ENCODE data around the gene FAM180B. TPM values are rescaled to one million over a fixed set of nuclear protein-coding genes. Genes with fewer than 3 reads are reported as not detected.
"Not testable (repeated sequence)": the region's sequence is repeated elsewhere in the genome, so short reads cannot be mapped to it uniquely, and the experiment has no call there.

The FAM180B gene
- total RNA-seq, 1 donor: not detected

- Histone ChIP-seq H3K27me3 (ENCODE audit: insufficient read depth, low read length) (no peaks in the 10 kb centered on the region), H3K4me3 (ENCODE audit: low read length) (no peak overlapping the region), H3K4me1 (ENCODE audit: insufficient read depth, low read length) (no peaks in the 10 kb centered on the region), H3K9me3 (ENCODE audit: low read depth, low read length) (no peaks in the 10 kb centered on the region)
These were observed 16.8 kb downstream of the FAM180B start for GRCh38 chr11:47603295-47603694.

- Histone ChIP-seq H3K4me1 (ENCODE audit: insufficient read depth, low read length) (no peaks in the 10 kb centered on the region), H3K4me3 (ENCODE audit: low read length) (no peak overlapping the region), H3K27me3 (ENCODE audit: insufficient read depth, low read length) (no peaks in the 10 kb centered on the region), H3K9me3 (ENCODE audit: low read depth, low read length) (no peaks in the 10 kb centered on the region)
These were observed 19.4 kb downstream of the FAM180B start for GRCh38 chr11:47605921-47606320.

DNA sequence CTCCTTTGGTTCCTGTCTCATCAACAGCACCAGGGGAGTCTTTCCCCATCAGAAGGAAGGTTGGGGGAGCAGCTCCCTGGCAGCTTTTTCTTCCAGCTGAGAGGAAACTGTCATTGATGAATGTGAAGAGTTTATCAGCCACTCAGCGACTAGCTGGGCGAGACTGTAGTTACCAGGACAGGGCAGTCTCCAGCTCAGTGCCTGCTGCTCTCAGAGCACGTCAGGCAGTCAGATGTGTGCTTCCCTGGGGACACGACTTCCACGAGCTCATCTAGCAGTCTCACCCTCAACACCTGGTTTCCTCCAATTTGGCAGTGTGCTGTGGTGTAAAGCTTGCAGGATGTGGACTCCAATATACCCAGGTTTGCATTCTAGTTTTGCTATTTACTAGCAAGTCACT, 20.3 kb downstream of the FAM180B start:
- Histone ChIP-seq H3K4me3 (ENCODE audit: low read length) (no peak overlapping the region), H3K27me3 (ENCODE audit: insufficient read depth, low read length) (no peaks in the 10 kb centered on the region), H3K4me1 (ENCODE audit: insufficient read depth, low read length) (peaks cover 7% of the 10 kb centered on the region), H3K9me3 (ENCODE audit: low read depth, low read length) (no peaks in the 10 kb centered on the region)

GRCh38 chr11:47607380-47607779, 20.9 kb downstream of the FAM180B start:
- Histone ChIP-seq H3K27me3 (ENCODE audit: insufficient read depth, low read length) (no peaks in the 10 kb centered on the region), H3K4me3 (ENCODE audit: low read length) (no peak overlapping the region), H3K4me1 (ENCODE audit: insufficient read depth, low read length) (peaks cover 10% of the 10 kb centered on the region), H3K9me3 (ENCODE audit: low read depth, low read length) (no peaks in the 10 kb centered on the region)

- Histone ChIP-seq H3K27me3 (ENCODE audit: insufficient read depth, low read length) (no peaks in the 10 kb centered on the region), H3K4me3 (ENCODE audit: low read length) (no peak overlapping the region), H3K4me1 (ENCODE audit: insufficient read depth, low read length) (peaks cover 10% of the 10 kb centered on the region), H3K9me3 (ENCODE audit: low read depth, low read length) (no peaks in the 10 kb centered on the region)
These were observed 23.2 kb downstream of the FAM180B start for GRCh38 chr11:47609675-47610074.

DNA sequence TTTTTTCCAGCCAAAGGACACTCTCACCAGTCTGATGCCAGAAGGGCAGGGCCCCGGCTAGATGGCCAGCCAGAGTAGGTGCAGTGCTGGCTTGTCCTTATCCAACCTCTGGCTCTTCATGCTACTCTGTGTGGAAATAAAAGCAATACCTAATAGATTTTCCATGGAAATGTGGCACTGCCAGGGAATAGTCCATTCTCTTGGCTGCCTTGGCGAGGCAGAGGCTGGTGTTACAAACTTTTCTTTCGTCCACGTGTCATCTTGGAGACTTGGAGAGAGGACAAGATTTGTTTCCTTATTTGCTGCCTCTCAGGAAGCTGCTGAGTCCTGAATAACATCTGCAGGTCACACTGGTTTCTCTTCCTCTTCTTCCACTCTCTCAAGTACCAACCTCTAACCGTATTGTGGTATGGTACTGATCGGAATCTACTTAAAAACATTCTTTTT, 24.9 kb downstream of the FAM180B start:
- no peaks in the 10 kb centered on the region for H3K9me3 ChIP-seq (ENCODE audit: low read depth, low read length)
- peaks cover 10% of the 10 kb centered on the region for H3K4me1 ChIP-seq (ENCODE audit: insufficient read depth, low read length)
- H3K4me3 ChIP-seq (ENCODE audit: low read length): no peak overlapping the region
- H3K27me3 ChIP-seq (ENCODE audit: insufficient read depth, low read length): no peaks in the 10 kb centered on the region

GRCh38 chr11:47615249-47615648, 28.8 kb downstream of the FAM180B start:
- Histone ChIP-seq H3K4me3 (ENCODE audit: low read length) (no peak overlapping the region), H3K4me1 (ENCODE audit: insufficient read depth, low read length) (peaks cover 10% of the 10 kb centered on the region), H3K9me3 (ENCODE audit: low read depth, low read length) (no peaks in the 10 kb centered on the region), H3K27me3 (ENCODE audit: insufficient read depth, low read length) (no peaks in the 10 kb centered on the region)

DNA sequence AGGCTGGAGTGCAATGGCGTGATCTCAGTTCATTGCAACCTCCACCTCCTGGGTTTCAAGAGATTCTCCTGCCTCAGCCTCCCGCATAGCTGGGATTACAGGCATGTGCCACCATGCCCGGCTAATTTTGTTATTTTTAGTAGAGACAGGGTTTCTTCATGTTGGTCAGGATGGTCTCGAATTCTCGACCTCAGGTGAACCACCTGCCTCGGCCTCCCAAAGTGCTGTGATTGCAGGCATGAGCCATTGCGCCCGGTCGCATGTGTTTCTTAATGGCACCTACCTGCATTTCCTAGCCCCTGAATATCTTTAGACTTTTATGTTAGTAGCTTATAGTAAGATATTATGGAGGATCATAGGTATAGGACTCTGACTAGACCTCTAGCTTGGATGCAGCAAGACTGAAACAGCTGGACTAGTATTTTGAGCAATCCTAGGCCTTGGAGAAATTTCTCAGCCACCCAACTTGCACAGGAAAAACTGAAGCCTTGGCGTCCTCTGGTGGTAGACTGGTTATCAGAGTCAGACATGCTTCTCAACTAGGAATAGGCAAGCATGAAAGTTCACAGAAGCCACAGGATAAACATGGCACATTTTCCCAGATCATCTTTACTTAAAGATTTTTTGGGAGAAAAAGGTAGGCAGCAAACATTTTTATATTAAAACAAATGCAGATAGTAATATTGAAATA, 30.4 kb downstream of the FAM180B start:
- no peaks in the 10 kb centered on the region for H3K9me3 ChIP-seq (ENCODE audit: low read depth, low read length)
- H3K4me1 ChIP-seq (ENCODE audit: insufficient read depth, low read length): peaks cover 2% of the 10 kb centered on the region
- no peak overlapping the region for H3K4me3 ChIP-seq (ENCODE audit: low read length)
- no peaks in the 10 kb centered on the region for H3K27me3 ChIP-seq (ENCODE audit: insufficient read depth, low read length)

DNA sequence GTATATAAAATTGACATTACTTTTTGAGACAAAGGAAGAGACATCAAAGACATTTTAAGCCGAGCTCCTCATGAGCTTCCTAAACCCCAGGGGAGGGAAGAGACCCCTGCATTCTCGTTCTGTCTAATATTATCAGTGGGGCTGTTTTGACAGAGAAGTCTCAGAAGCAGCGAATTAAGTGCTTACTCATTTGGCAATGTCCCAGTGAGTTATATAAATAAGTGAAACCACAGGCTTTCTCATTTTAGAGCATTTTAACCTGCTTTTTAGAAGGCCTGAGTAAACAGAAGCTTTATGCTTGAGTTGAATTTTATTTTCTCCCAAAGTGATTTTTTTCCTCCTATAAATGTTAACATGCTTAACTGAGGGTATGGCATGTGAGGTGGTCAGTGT, 30.9 kb downstream of the FAM180B start:
- H3K4me3 ChIP-seq (ENCODE audit: low read length): no peak overlapping the region
- H3K9me3 ChIP-seq (ENCODE audit: low read depth, low read length): no peaks in the 10 kb centered on the region
- H3K4me1 ChIP-seq (ENCODE audit: insufficient read depth, low read length): no peaks in the 10 kb centered on the region
- H3K27me3 ChIP-seq (ENCODE audit: insufficient read depth, low read length): no peaks in the 10 kb centered on the region

- H3K4me3 ChIP-seq (ENCODE audit: low read length): no peak overlapping the region
- no peaks in the 10 kb centered on the region for H3K9me3 ChIP-seq (ENCODE audit: low read depth, low read length)
- no peaks in the 10 kb centered on the region for H3K27me3 ChIP-seq (ENCODE audit: insufficient read depth, low read length)
- no peaks in the 10 kb centered on the region for H3K4me1 ChIP-seq (ENCODE audit: insufficient read depth, low read length)
These were observed 34.4 kb downstream of the FAM180B start for GRCh38 chr11:47620836-47621378.

- Histone ChIP-seq H3K27me3 (ENCODE audit: insufficient read depth, low read length) (no peaks in the 10 kb centered on the region), H3K9me3 (ENCODE audit: low read depth, low read length) (no peaks in the 10 kb centered on the region), H3K4me3 (ENCODE audit: low read length) (no peak overlapping the region), H3K4me1 (ENCODE audit: insufficient read depth, low read length) (no peaks in the 10 kb centered on the region)
These were observed 39.8 kb downstream of the FAM180B start for GRCh38 chr11:47626234-47626633.

- no peaks in the 10 kb centered on the region for H3K9me3 ChIP-seq (ENCODE audit: low read depth, low read length)
- H3K4me3 ChIP-seq (ENCODE audit: low read length): no peak overlapping the region
- H3K4me1 ChIP-seq (ENCODE audit: insufficient read depth, low read length): no peaks in the 10 kb centered on the region
- no peaks in the 10 kb centered on the region for H3K27me3 ChIP-seq (ENCODE audit: insufficient read depth, low read length)
These were observed 41.5 kb downstream of the FAM180B start for GRCh38 chr11:47628026-47628425.

GRCh38 chr11:47631473-47631872, 45.0 kb downstream of the FAM180B start:
- Histone ChIP-seq H3K9me3 (ENCODE audit: low read depth, low read length) (no peaks in the 10 kb centered on the region), H3K4me3 (ENCODE audit: low read length) (no peak overlapping the region), H3K4me1 (ENCODE audit: insufficient read depth, low read length) (no peaks in the 10 kb centered on the region), H3K27me3 (ENCODE audit: insufficient read depth, low read length) (no peaks in the 10 kb centered on the region)

- H3K4me1 ChIP-seq (ENCODE audit: insufficient read depth, low read length); H3K9me3 ChIP-seq (ENCODE audit: low read depth, low read length); H3K4me3 ChIP-seq (ENCODE audit: low read length); H3K27me3 ChIP-seq (ENCODE audit: insufficient read depth, low read length): not testable (repeated sequence)
These were observed 49.9 kb downstream of the FAM180B start for GRCh38 chr11:47636331-47636730.
